T-helper 2 cell (primary cell): ENCODE data around the gene WWTR1.

Experiments used
- DNase-seq, 5 experiments: peaks; one replicate each; pipeline versions ENCODE4 v3.0.0 to v3.0.0-alpha.2; 2012 to 2022

Gene WWTR1

GRCh38 chr3:149563114-149563513, 94.7 kb downstream of the WWTR1 start:
- DNase-seq = no peak

- no peak for DNase-seq
Measured at GRCh38 chr3:149560617-149561016, 97.2 kb downstream of the WWTR1 start.

DNA sequence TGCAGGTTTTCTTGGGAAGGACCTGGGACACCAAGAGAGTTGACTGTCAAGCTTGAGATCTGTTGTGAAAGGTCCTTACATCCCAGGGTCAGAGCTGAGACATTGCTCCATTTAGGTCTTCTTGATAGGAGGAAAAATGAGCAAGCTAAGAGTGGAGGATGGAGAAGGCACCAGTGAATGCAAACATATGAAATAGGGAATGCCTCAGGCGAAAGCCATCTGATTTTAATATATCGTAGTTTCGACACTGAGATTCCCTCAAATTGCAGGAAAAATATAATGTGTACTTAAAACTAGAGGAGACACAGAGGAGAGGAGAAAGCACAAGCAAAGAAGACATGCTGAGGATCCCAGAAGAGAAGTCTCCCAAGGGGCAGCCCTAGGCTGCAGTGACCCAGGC, 97.8 kb downstream of the WWTR1 start:
- no peak for DNase-seq

- no peak for DNase-seq
Measured at GRCh38 chr3:149559525-149559924, 98.3 kb downstream of the WWTR1 start.

DNA sequence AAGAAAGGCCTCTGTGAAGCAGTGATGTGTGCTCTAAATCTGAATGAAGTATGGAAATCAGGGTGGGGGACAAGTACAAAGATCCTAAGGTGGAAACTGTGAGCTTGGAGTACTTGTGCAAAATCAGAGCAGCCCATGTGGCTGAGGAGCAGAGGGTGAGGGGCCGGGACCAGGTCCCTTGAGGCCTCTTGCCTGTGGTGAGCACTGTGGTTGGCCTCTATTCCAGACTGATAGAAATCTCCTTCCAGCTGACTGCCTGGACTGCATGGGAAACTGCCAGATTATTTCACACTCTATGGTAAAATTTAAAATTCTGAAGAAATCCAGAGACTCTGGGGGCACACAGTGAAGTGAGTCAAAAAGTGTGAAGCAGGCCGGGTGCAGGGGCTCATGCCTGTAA, 101.9 kb downstream of the WWTR1 start:
- no peak for DNase-seq

GRCh38 chr3:149554826-149555225, 103.0 kb downstream of the WWTR1 start:
- no peak for DNase-seq

DNA sequence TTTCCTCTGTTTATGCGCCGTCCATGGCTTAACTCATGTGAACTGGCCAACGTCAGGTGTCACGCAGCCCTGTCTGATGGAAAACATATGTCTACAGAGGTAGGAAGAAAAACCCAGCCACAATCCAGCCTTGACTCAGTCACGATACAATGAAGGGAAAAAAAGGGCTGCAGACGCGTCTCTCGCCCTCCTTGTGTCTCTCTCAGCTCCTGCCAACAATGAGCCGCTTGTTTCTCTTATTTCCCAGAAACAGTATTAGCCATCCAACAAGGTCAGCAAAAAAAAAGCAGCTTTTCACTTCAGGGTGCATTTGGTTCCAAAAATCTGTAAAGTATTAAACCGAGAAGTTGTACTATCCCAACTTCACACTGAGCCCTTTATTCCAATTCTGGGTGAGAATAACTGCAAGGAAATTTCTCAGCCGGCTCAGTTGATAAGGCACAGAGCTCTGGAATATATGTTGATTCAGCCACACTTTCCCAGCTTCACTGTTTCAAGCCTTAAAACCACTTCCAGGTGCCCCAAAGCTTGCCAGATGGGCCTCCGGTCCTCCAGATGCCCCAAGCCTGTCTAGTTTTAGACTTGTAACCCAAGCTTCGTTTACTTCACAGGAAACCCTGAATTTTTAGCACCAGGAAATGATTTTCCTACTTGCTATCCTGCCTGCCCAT, 103.9 kb downstream of the WWTR1 start:
- no peak for DNase-seq

- DNase-seq = no peak
Measured at GRCh38 chr3:149552700-149553099, 105.1 kb downstream of the WWTR1 start.

DNA sequence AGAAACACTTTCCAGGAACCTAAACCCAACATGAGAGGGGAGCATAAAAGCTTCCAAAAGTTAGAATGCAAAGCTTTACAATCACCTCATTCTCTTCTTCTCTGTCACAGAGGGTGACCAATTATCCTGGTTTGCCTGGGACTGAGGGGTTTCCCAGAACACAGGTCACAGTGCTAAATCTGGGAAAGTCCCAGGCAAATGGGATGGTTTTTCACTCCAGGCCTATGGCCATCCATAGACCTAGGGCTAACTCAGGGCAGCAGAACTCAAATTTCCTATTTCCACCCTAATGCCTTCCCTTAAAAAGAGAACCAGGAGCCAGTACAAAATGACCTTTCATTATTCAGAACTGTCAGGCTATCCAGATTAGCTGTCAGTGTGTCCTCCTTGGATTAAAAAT, 106.3 kb downstream of the WWTR1 start:
- no peak for DNase-seq

GRCh38 chr3:149548669-149549065, 109.2 kb downstream of the WWTR1 start:
- no peak for DNase-seq

DNA sequence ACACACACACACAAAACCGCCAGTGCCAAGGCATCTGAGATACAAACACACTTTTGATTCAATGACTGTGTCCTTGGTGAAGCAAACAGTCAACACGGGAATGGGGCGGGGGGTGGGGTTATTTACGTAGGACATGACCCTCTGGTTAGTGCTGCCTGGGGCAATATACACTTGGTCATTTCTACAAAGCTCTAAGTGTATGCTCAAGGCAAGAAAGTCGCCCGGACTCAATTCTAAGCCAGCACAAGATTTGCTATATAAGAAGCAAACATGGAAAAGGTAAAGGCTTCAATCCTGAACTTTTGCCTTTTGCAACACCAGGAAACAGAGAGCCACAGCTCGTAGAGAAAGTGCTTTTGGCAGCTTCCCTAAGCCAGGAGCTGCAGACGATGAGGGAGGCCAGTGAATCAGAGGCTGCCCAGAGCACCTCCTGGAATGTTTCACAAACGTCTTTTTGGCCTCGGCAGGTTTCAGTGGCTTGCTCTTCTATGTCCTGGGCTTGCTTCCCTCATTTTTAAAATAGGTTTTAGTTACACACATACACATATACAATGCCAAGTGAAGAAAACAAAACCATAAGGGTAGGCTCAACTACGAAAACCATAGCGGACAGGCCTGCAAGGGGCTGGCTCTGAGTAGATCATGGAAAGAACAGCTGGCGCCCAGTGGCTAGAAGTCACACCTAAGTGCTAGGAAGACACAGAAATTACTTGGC, 109.7 kb downstream of the WWTR1 start:
- no peak for DNase-seq

GRCh38 chr3:149547413-149547812, 110.4 kb downstream of the WWTR1 start:
- no peak for DNase-seq

DNA sequence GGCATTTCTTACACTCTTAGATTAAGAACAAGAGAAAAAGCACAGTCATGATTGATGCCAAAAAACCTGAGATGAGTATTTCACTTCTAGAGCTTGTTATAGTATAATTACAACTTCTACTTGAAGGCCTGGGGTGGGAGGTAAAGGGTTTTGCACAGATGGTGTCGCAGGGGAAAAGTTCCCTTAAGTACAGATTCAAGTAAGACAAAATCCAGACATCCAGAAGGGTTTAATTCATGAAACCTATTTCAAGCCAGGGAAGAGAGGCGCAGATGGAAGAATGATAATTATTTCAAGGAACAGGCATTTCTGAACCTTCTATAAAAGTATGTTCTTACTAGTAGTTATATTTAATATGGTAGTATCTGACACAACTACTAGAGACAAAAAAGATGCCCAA, 112.8 kb downstream of the WWTR1 start:
- no peak for DNase-seq

DNA sequence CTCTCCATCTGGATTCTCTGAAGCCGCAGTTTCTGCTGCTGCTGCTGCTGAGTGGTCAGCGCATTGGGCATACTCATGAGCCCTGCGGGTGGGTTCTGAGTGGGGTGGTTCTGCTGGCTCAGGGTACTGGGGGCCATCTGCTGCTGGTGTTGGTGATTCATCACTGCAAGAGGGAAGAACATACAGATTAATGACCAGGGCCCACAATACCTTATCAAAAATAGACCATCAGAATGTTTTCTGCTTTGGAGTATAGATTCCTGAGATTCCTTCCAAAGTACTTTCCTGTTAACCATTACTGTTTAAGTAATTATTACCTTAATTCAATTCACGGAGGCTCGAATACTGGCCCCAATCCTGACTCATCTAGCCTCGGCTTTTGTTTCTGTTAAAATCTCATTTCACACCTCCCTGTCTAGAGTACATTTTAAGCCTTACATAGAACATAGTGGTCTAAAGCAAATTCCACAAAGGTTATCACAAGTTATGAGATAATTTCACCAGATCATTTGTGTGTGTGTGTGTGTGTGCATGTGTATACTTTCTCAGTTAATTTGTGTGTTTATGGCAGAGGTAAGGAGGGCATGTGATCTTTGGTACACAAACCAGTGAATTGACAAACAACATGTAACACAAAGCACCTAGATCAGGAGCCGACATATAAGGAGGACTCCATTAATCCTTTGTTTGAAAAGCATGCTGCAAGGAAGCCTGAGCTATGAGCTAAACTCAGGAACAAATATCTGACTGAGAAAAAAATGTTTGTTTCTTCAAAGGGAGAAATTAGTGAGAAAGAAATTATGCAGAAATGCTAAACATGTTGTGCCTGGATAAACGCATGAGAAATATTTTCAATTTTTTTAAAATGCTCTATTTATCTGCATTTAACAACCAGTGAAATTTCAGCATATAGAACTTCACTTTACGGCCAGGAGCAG, 115.2 kb downstream of the WWTR1 start:
- DNase-seq = no peak

DNA sequence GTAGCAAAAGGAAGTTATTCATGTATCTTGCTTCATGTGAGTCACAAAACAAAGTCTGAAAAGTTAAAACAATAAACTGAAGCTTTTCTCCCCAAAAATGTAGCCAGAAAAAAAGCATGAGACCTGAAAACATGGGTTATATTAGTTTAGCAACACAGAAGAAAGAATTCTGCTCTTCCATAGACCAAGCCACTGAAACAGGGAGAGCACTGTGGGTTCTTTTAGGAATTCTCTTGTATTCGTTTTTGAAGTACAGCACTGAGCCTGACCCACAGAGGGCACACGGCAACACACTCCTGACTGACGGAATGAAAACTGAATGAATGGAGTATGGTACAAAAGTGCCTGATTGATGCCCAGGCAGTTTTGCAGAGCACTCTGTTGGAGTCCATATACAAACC, 116.7 kb downstream of the WWTR1 start:
- DNase-seq = no peak

DNA sequence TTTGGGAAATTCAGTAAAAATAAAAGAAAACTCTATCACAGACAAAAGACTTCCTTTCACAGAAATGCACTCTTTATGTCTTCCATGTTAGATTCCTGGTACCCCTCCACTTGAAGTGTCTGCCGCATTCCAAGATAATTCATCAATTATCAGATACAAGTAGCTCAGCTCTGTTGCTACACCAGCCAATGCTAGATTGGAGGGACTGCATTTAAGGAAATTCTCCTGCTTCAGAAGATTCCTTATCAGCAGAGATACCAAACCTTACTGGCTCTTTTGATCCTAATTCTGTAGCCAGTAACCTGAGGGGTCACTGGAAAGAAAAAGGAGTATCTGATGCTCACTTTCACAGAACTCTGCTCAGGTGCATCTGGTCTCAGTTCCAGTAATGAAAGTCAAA, 119.5 kb downstream of the WWTR1 start:
- no peak for DNase-seq

DNA sequence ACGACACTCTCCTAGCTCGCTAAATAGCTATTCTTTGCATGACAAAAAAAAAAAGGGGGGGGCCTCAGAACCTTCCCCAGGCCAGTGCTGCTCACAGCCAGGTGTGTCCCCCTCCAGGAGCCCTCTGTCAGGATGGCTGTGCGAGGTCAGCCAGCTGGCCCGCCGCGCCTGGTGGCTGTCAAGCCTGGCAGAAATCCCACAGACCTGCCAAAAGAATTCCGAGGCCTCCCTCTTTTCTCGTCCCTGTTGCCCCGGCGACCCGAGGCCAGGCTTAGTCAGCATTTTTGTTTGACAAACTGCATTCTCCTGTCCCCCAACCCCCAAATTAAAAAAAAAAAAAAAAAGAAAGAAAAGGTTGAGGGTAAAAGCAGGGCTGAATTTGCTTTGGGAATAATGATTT, 121.4 kb downstream of the WWTR1 start:
- DNase-seq = no peak

DNA sequence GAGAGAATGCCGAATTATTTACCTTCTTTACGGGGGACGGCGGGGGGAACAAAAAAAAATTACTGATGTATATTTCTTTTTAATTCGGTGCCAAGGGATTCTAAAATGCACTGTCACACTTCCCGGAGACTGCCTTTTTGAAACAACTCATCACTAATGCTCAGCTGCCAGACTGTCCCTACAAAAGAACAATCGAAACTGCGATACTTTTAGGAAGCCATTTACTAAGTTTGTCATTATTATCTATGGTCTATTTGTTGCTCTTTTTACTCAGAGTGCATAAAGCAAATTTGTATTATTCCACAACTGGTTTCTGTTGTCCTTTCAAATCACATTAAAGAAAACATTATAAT, 122.5 kb downstream of the WWTR1 start:
- DNase-seq = no peak

DNA sequence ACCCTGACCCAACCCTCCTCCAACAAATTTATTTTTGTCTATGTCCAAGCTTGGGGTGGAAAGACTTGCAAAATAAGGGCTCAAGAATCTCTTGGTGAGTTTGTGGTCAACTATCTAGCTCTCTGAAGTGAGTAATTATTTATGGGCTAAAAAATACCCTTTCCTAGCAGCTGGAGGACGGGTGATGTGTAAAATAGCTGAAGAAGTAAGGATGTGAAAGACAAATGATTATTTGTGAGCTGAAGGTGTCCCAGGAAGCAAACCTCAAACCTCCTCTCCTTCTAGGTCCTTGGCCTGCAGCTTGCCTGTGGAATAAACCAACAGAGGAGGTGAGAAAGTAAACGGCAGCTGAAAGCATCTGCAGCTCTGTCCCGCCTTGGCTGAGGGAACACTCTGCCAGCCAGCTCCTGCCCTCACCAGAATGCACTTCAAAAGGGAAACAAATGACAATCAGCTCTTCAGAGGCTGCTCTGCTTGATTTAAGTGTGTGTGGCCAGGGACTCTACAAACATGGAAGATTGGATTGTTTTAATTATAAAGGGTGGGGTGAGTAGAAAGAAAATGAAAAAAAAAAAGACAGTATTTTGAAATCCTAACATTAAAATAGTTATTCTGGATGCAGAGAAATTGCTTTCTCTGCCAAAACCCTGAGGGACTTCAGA, 123.0 kb downstream of the WWTR1 start:
- no peak for DNase-seq

DNA sequence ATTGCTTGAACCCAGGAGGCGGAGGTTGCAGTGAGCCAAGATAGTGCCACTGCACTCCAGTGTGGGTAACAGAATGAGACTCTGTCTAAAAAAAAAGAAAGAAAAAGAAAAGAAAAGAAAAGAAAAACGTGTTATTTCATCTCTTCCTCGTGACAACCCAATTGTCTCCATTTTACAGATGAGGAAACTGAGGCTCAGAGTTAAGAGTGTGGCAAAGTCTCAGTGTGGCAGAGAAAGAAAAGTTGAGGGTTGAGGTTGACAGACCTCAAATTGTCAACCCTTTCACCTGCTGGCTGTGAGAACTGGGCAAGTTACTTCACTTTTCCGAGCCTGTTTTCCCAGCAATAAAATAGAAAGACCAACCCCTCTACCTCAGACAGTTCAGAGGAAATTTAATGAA, 123.7 kb downstream of the WWTR1 start:
- no peak for DNase-seq

DNA sequence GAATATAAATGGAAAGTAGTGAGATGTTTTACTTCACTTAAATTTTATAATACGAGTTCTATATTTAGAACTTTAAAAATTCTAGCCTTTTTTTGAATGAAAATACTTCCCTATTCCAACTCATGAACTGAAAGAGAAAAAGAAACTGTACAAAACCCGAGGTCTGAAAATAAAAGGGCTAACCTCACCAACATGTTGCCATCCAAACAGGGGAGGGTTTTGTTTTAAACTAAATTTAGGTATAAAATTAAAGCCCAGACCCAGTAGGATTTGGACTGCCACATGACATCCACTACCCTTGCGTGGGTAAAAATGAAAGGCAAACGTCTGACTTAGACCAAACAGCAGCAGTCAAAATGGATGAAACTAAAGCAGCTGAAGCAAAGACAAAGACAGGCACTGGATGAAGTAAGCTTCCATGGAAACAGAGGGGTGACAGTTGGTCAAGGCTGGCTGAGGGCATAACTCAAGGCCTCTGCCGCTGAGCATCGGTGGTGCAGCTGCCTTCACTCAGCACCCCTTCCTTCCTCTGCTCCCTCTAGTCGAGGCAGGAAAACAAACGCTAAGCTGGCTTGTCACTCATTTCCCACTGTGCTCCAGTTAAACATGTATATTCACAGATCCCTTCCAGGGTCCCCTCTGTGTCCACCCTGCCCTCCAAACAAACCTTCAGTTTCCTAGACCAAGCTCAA, 125.2 kb downstream of the WWTR1 start:
- no peak for DNase-seq

DNA sequence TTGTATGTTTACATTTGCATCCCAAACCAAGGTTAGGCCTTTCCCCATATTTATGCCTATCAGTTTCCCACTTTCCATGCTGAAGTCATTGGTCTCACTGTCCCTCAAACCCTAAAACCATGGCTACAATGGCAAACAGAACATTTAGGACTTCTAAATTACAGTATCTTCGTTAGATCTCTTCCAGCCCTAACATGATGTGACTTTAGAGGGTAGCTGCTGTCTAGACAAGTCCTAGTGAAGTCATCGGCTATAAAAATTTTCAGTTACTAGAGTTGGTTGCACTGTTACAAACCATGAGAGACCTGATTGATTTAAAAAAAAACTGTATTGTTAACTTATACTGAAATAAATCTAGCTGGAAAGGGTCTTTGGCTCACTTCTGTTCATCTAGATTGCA, 128.7 kb downstream of the WWTR1 start:
- DNase-seq = no peak

DNA sequence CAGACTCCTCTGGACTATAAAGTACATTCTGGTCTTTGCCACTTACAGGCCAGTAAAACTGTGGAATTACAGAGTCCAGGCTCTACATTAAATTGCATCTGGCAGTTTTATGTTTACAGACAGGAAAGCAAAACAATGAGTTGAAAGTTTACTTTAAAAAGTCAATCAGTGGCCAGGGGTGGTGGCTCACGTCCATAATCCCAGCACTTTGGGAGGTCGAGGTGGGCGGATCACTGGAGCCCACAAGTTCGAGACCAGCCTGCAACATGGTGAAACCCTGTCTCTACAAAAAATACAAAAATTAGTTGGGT, 129.5 kb downstream of the WWTR1 start:
- DNase-seq = no peak
